Globus pallidus (tissue), 1 donor: ENCODE measurements around the gene FANCG.
A peak's percentile ranks its signal among the peaks of the same experiment; 100 is the strongest.

Source experiments
- DNase-seq: peaks from one replicate; pipeline ENCODE4 v3.0.0-alpha.2; 2015; ENCODE audit warnings: low spot score

The FANCG gene

GRCh38 chr9:35079426-35080341 is at the start of gene FANCG:
FANCG (minus strand) TSS chr9:35079942; CDS start chr9:35079524, 418 bp downstream.
- DNase-seq, result peak; percentile 87

DNA sequence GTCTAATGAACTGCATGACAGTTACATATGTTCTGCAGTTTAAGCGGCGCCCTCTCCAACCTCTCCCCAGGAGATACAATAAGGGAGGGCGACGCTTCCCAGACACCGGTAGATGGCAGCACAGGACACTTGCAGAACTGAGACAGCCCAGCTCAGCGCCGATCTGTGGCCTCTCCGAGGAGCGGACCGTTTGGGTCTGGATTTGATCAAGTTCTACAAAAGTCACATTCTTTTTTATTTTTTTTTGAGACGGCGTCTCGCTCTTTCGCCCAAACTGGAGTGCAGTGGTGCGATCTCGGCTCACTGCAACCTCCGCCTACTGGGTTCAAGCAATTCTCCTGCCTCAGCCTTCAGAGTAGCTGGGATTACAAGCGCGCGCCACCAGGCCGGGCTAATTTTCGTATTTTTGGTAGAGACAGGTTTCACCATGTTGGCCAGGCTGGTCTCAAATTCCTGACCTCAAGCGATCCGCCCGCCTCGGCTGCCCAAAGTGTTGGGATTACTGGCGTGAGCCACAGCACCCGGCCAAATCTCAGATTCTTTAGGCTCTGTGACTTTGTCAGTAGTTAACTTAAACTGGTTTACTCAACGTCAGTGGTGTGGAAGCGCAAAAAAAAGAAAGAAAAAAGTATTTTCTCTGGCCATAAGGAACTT is 37.3 kb upstream of the FANCG start:
- peak; percentile 91 for DNase-seq

DNA sequence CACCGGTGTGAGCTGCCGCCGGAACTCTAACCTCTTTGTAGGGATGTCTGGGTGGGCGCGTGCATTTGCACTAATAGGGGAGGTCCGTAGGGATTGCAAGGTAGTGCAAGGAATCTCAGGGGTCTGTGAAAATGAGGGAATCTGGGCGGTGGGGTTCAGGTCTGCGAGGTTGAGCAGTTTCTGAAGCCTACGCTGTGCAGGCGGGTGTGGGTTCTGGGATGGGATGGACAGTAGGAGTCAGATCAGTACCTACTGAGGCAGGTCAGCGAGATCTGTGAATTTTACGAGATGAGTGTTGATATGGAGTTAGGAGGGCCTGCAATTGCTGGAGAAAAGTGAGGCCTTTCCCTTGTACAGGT is 36.8 kb upstream of the FANCG start:
- no peak for DNase-seq

- DNase-seq, result peak; percentile 81
Measured at GRCh38 chr9:35115680-35116538, 36.2 kb upstream of the FANCG start, which contains the start of gene ATOSB. ATOSB (minus strand) TSS chr9:35115862; CDS start chr9:35108274, 7,588 bp downstream.

GRCh38 chr9:35114840-35115628 is 35.3 kb upstream of the FANCG start:
- DNase-seq, result peak; percentile 65

- DNase-seq, result peak; percentile 69
Measured at GRCh38 chr9:35114113-35114839, 34.5 kb upstream of the FANCG start.

GRCh38 chr9:35112257-35113020 is 32.7 kb upstream of the FANCG start:
- no peak for DNase-seq

DNA sequence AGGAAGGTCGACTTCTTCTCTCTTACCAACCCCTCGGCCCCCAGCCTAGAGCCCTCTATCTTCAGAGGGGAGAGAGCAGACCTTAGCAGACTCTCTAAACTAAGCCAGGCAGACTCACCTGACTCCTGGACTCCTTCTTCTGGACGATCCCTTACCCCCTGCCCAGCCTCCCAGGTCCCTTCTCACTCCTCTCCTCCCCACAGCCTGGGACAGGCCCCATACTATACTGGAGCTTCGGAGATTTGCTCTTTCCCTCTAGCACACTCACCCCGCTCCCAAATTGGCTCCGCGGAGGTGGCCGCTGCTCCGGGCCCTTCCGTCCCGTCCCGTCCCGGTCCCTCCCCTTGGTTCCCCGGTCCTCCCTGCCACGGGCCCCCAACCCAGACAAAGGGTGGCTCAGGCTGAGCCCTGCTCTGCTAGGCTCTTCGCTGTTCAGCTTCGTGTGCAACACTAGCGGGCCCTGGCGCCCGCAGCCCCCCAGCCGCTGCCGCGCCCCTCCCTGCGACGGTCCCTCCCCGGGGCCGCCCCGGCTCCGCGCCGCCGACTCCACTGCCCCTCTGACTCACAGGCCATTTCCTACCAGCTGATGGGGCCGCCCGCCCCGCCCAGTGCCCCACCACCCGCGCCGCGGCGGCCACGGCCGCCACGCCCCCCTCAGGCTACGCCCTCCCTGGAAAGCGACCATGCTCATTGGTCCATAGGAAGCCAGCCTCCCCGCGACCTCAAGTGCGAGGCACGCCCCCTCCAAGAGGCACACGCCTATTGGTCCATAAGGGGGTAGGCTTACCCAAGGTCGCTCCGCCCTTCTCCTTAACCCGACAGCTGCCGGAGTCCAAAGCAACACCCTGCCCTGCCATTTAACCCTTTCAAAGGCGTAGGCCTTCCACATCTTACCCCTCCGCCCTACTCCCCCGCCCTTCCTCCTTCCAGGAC is 31.5 kb upstream of the FANCG start:
- peak; percentile 99 for DNase-seq

- DNase-seq, result peak; percentile 84
Measured at GRCh38 chr9:35110327-35110761, 30.6 kb upstream of the FANCG start.

GRCh38 chr9:35108946-35109575 is 29.3 kb upstream of the FANCG start:
- no peak for DNase-seq

DNA sequence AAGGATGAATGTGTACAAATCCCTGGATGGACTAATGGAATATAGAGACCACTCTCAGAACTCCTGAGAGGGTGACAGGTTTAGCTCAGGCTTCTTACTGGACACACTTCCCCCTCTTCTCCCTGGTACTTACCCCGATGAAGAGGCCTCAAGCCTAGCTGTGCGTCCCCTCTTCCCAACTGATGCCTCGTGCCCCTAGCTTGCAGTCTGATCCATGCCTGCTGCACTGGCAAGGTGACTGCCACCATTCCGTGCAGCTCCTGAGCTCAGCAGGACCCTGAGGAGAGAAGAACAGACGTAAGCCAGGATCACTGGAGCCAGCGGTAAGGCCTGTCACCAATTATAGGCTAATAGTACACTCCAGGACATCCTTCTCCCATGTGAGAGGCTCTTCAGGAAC is 28.7 kb upstream of the FANCG start:
- DNase-seq, result no peak

DNA sequence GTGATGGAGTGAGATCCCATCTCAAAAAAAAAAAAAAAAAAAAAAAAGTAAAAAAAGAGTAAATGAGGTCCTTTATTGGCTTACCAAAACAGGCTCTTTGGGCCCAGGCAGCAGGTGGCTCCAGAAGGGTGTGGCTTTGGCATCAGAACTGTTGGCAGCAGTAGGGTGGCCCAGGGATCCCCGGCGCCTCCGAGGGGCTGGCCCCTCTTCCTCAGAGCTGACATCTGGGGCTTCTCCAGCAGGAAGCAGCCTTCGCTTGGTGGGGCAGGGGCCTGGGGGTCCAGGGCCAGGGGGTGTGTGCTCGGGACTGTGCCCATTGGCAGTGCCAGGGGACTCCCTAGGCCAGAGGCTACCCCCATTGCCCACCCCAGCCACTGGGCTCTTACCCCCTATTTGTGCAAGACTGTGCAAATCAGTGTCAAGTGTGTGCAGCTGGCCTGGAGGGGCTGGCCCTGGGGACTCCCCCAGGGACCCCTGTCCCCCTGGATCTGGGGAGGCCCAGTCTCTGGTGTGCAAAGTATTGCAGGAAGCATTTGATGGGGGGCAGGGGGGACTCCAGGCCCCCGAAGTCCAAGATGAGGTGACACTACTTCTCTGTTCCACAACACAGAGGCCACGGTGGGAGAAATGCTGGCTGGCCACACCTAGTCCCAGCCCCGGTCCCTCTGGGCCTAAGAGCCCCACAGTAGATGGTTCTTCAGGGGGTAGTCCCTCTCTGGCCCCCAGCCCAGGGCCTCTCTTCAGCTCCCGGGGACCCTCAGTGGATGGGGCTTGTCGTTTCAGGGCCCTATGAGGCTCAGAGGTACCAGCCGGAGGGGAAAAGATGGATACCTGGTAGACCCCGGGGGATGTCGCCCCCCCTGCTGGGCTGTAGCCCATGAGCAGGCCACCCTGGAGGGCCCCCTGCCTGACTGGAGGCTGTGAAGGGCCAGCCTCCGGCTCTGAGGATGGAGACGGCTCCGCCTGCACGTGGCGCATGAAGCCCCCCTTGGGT is 27.9 kb upstream of the FANCG start:
- DNase-seq, result no peak

GRCh38 chr9:35106343-35106730 is 26.6 kb upstream of the FANCG start:
- no peak for DNase-seq

GRCh38 chr9:35105571-35106342 is 26.0 kb upstream of the FANCG start:
- DNase-seq, result no peak

- no peak for DNase-seq
Measured at GRCh38 chr9:35105126-35105525, 25.4 kb upstream of the FANCG start.

DNA sequence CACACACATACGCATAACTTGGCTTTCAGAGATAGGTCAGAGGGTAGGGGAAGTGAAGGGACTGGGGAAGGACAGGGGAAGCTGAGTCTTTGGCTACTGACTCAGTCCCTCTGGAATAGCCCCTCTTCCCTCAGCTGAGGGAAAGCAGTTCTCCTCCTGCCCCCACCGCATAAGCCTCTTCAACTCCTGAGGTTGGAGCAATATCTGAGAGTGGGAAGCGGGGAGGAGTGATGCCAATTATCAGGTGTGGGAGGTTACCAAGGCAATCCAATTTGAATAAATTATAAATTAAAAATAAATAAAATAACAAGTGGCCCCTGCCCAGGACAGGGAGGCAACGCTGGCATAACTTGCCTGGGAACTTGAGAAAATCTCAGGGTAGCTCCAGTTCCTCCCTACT is 24.8 kb upstream of the FANCG start:
- no peak for DNase-seq
